HCT116 (cell line): Measurements from ENCODE around the gene SAMHD1. TPM values are rescaled to one million over a fixed set of nuclear protein-coding genes. Genes with fewer than 3 reads are reported as not detected.

Experiments
- ATAC-seq: fragments of 200-7000 bp; cut with Tn5 transposase; 2 replicates; pipeline ENCODE4 v1.9.1; 2020; ENCODE audit warnings: mild to moderate bottlenecking, moderate library complexity
- BruUV-seq: library from RNA; stranded (reverse); fragments of 400-500 nt; replicated peaks from 2 replicates; lab custom pipeline; 2021; lab: Mats Ljungman, UMichigan
- CTCF ChIA-PET: fragments of 300-600 bp; sonication (Branson Sonifier 250); formaldehyde crosslinking; loops from one replicate; lab custom pipeline; 2021; ENCODE audit warnings: antibody characterized with exemption; lab: Charles Lee
- POLR2A ChIA-PET: fragments of 300-600, 350-600 bp; sonication (Branson Sonifier 250); formaldehyde crosslinking; loops from one replicate; lab custom pipeline; 2021; ENCODE audit warnings: antibody characterized with exemption; lab: Charles Lee
- RAD21 ChIA-PET, 2 experiments: fragments of 300-600 bp; sonication (Branson Sonifier 250); formaldehyde crosslinking; loops; one replicate each; lab custom pipeline; 2023; ENCODE audit warnings: low total read pairs in 2 of 2; ENCODE audit not compliant: uncharacterized antibody in 2 of 2, unreplicated experiment in 2 of 2, low non-redundant PET in 1 of 2; lab: Charles Lee
- DNase-seq: peaks from one replicate; pipeline ENCODE4 v3.0.0-alpha.2; 2010; ENCODE audit warnings: low read depth, low spot score
- H2AFZ ChIP-seq: fragments of 200-600 bp; shearing (Covaris generic), sonication (generic); 2 replicates; pipeline ENCODE4 v1.6.1; 2017; ENCODE audit warnings: low read depth, mixed run types, mixed read lengths, antibody characterized with exemption, low read length; ENCODE audit not compliant: poor library complexity, severe bottlenecking
- H3K27ac ChIP-seq: 2 replicates; pipeline ENCODE4 v1.5.1; 2012; ENCODE audit warnings: low read depth, low read length
- H3K27me3 ChIP-seq: fragments of 200-600 bp; sonication (generic); 2 replicates; pipeline ENCODE4 v1.6.1; 2016; ENCODE audit warnings: mixed run types, low read length, mixed read lengths; ENCODE audit not compliant: insufficient read depth
- H3K36me3 ChIP-seq, 2 experiments: fragments of 200-500 bp in 1 of 2; fragments of 200-600 bp in 1 of 2; sonication (Bioruptor generic) in 1 of 2; sonication (generic) in 1 of 2; 2 replicates each; pipeline versions ENCODE4 v1.5.1 to v1.6.1; 2014 to 2016; ENCODE audit warnings: low read length in 2 of 2, inconsistent platforms in 1 of 2, mixed read lengths in 1 of 2, mixed run types in 1 of 2; ENCODE audit not compliant: insufficient read depth in 2 of 2, control insufficient read depth in 1 of 2
- H3K4me1 ChIP-seq, 2 experiments: fragments of 200-600 bp in 1 of 2; sonication (generic) in 1 of 2; 2 replicates each; pipeline versions ENCODE4 v1.5.1 to v1.6.1; 2012 to 2017; ENCODE audit warnings: low read length in 2 of 2, inconsistent platforms in 1 of 2, mild to moderate bottlenecking in 1 of 2, mixed read lengths in 1 of 2, mixed run types in 1 of 2, moderate library complexity in 1 of 2; ENCODE audit not compliant: insufficient read depth in 2 of 2, control insufficient read depth in 1 of 2
- H3K4me2 ChIP-seq: fragments of 200-600 bp; sonication (generic); 2 replicates; pipeline ENCODE4 v1.6.1; 2017; ENCODE audit warnings: mixed run types, low read length, mixed read lengths
- H3K4me3 ChIP-seq, 2 experiments: fragments of 200-600 bp in 1 of 2; sonication (generic) in 1 of 2; replicated peaks in 1 of 2; 2 replicates each; pipeline ENCODE4 v1.5.1; 2011 to 2016; ENCODE audit warnings: low read length in 2 of 2, control low read depth in 1 of 2, low read depth in 1 of 2, mild to moderate bottlenecking in 1 of 2, mixed read lengths in 1 of 2, mixed run types in 1 of 2
- H3K79me2 ChIP-seq: fragments of 200-600 bp; sonication (generic); 2 replicates; pipeline ENCODE4 v1.6.1; 2017; ENCODE audit warnings: mild to moderate bottlenecking, mixed run types, low read length, moderate library complexity, mixed read lengths; ENCODE audit not compliant: insufficient read depth
- H3K9ac ChIP-seq: fragments of 200-600 bp; sonication (generic); 2 replicates; pipeline ENCODE4 v1.6.1; 2016; ENCODE audit warnings: low read length, mixed read lengths
- H3K9me2 ChIP-seq: fragments of 200-600 bp; sonication (generic), shearing (Covaris generic); 2 replicates; pipeline ENCODE4 v1.6.1; 2017; ENCODE audit warnings: mixed run types, mild to moderate bottlenecking, moderate library complexity; ENCODE audit not compliant: insufficient read depth
- H3K9me3 ChIP-seq, 2 experiments: fragments of 200-500 bp in 1 of 2; fragments of 200-600 bp in 1 of 2; sonication (Bioruptor generic) in 1 of 2; sonication (generic) in 1 of 2; 2 replicates each; pipeline ENCODE4 v1.6.1; 2014 to 2017; ENCODE audit warnings: low read length in 2 of 2, mixed read lengths in 2 of 2, inconsistent platforms in 1 of 2, low read depth in 1 of 2, mild to moderate bottlenecking in 1 of 2, mixed run types in 1 of 2, moderate library complexity in 1 of 2; ENCODE audit not compliant: control insufficient read depth in 1 of 2, insufficient read depth in 1 of 2
- H4K20me1 ChIP-seq: fragments of 200-600 bp; sonication (generic), shearing (Covaris generic); 2 replicates; pipeline ENCODE4 v1.6.1; 2017; ENCODE audit warnings: mixed run types, mild to moderate bottlenecking, moderate library complexity; ENCODE audit not compliant: insufficient read depth
- ATF3 ChIP-seq: IDR thresholded peaks from 2 replicates; pipeline ENCODE4 v1.6.1; 2012
- CBX3 ChIP-seq: IDR thresholded peaks from 2 replicates; pipeline ENCODE4 v1.6.1; 2012; ENCODE audit warnings: low read depth
- CEBPB ChIP-seq: IDR thresholded peaks from 2 replicates; pipeline ENCODE4 v1.6.1; 2012; ENCODE audit warnings: low read depth
- EGR1 ChIP-seq: IDR thresholded peaks from 2 replicates; pipeline ENCODE4 v1.6.1; 2012; ENCODE audit warnings: low read depth
- EZH2phosphoT487 ChIP-seq: fragments of 200-600 bp; IDR thresholded peaks from 2 replicates; pipeline ENCODE4 v1.6.1; 2018; ENCODE audit warnings: antibody characterized with exemption, borderline replicate concordance
- POLR2A ChIP-seq: IDR thresholded peaks from 2 replicates; pipeline ENCODE4 v1.7.0; 2011; ENCODE audit warnings: borderline replicate concordance; ENCODE audit not compliant: insufficient read depth, insufficient read length; ENCODE audit errors: extremely low read depth
- SIN3A ChIP-seq: IDR thresholded peaks from 2 replicates; pipeline ENCODE4 v1.6.1; 2012; ENCODE audit warnings: low read depth
- YY1 ChIP-seq: IDR thresholded peaks from 2 replicates; pipeline ENCODE4 v1.6.1; 2011; ENCODE audit warnings: low read length, low read depth, moderate library complexity, mild to moderate bottlenecking; ENCODE audit not compliant: insufficient replicate concordance; ENCODE audit errors: extremely low read depth
- ZFX ChIP-seq: fragments of 450-650 bp; IDR thresholded peaks from 2 replicates; pipeline ENCODE4 v1.6.1; 2017
- ZNF274 ChIP-seq: fragments of 200-500 bp; sonication (Bioruptor generic); IDR thresholded peaks from 2 replicates; pipeline ENCODE4 v1.6.1; 2014; ENCODE audit warnings: mild to moderate bottlenecking, low read depth, low read length, inconsistent platforms
- intact Hi-C: fragments of 100-400 bp; cut with micrococcal nuclease; formaldehyde crosslinking; loops from 2 replicates; pipeline ENCODE4 v1.10.0; 2022
- total RNA-seq: library from RNA; stranded (reverse); gene quantifications from one replicate; pipeline ENCODE4 v1.2.1, GENCODE V29; 2021; ENCODE audit not compliant: unreplicated experiment

The SAMHD1 gene
- total RNA-seq, 1 experiment from 2014 or later: 21.4 TPM

GRCh38 chr20:36975099-36975818 is 23.8 kb upstream of the SAMHD1 start:
- DNase-seq: no peak
- BruUV-seq: no TSS peak
- no peak for ATAC-seq
- Histone ChIP-seq H3K4me1 (no peaks in the 10 kb centered on the region), H3K27ac (no peak overlapping the region), H3K9me3 (no peaks in the 10 kb centered on the region), H2AFZ (no peak overlapping the region), H3K4me2 (no peak overlapping the region), H3K9ac (no peak overlapping the region), H4K20me1 (no peaks in the 10 kb centered on the region), H3K9me2 (no peaks in the 10 kb centered on the region), H3K36me3 (no peaks in the 10 kb centered on the region), H3K79me2 (no peaks in the 10 kb centered on the region), H3K4me3 (no peak overlapping the region), H3K27me3 (no peaks in the 10 kb centered on the region)
- ChIA-PET RAD21 (no interaction called here), POLR2A (no interaction called here), CTCF (interaction anchor here (0.6 kb wide), 1 partner anchor 140 kb away, joined by 3 read pairs; no protein-coding TSS in a partner anchor)
- intact Hi-C loops: no loop called here
- TF ChIP-seq YY1 (no peak), CEBPB (no peak), SIN3A (no peak), EZH2phosphoT487 (no peak), ZNF274 (no peak), POLR2A (no peak)

GRCh38 chr20:36974660-36975059 is 23.2 kb upstream of the SAMHD1 start:
- Histone ChIP-seq H3K4me2 (no peak overlapping the region), H3K27me3 (no peaks in the 10 kb centered on the region), H2AFZ (no peak overlapping the region), H4K20me1 (no peaks in the 10 kb centered on the region), H3K9me2 (no peaks in the 10 kb centered on the region), H3K27ac (no peak overlapping the region), H3K9ac (no peak overlapping the region), H3K36me3 (no peaks in the 10 kb centered on the region), H3K4me3 (no peak overlapping the region), H3K79me2 (no peaks in the 10 kb centered on the region), H3K4me1 (no peaks in the 10 kb centered on the region), H3K9me3 (no peaks in the 10 kb centered on the region)
- TF ChIP-seq EGR1 (no peak), ATF3 (no peak), ZFX (no peak), CBX3 (no peak), CEBPB (no peak)
- RAD21 ChIA-PET: no interaction called here
- POLR2A ChIA-PET: no interaction called here
- CTCF ChIA-PET: no interaction called here
- DNase-seq (no peak), ATAC-seq (no peak)
- intact Hi-C loops: no loop called here
- no TSS peak for BruUV-seq
